Pancreas (tissue), 10 donors: ENCODE results near the gene RAPGEFL1. TPM values are rescaled to one million over a fixed set of nuclear protein-coding genes. Genes with fewer than 3 reads are reported as not detected.
"Not testable (repeated sequence)": the region's sequence is repeated elsewhere in the genome, so short reads cannot be mapped to it uniquely, and the experiment has no call there.

Experiments
- ATAC-seq, 4 donors: fragments of 200-7000 bp; cut with Tn5 transposase; one replicate each; pipeline versions ENCODE4 v1.8.0 to v1.9.1; 2020; ENCODE audit warnings: mild to moderate bottlenecking in 4 of 4, moderate library complexity in 4 of 4
- DNase-seq, 6 donors: peaks; one replicate each; pipeline ENCODE4 v3.0.0-alpha.2; 2020
- FAIRE-seq: peaks from 2 replicates; lab custom pipeline; 2012; peaks lifted over from hg19 to GRCh38; lab: Jason Lieb, UNC
- H3K27ac ChIP-seq, 4 donors: fragments of 200-600 bp; sonication (generic); 1 replicate in 3 of 4; 2 replicates in 1 of 4; pipeline versions ENCODE4 v1.5.0 to v1.8.0; 2020
- H3K27me3 ChIP-seq, 4 donors: fragments of 200-600 bp; one replicate each; pipeline ENCODE4 v1.8.0; 2021
- H3K36me3 ChIP-seq, 3 donors: fragments of 200-600 bp; sonication (generic) in 1 of 3; one replicate each; pipeline versions ENCODE4 v1.5.0 to v1.8.0; 2020 to 2021
- H3K4me1 ChIP-seq, 3 donors: fragments of 200-600 bp; one replicate each; pipeline ENCODE4 v1.8.0; 2021
- H3K4me3 ChIP-seq, 4 donors: fragments of 200-600 bp; sonication (generic) in 2 of 4; one replicate each; pipeline versions ENCODE4 v1.5.0 to v1.8.0; 2020 to 2021
- H3K9me3 ChIP-seq, 4 donors: fragments of 200-600 bp; one replicate each; pipeline ENCODE4 v1.8.0; 2021
- CTCF ChIP-seq, 4 donors: fragments of 200-600 bp; sonication (generic) in 3 of 4; IDR thresholded peaks; one replicate each; pipeline versions ENCODE4 v1.5.0 to v1.8.0; 2021; ENCODE audit warnings: antibody characterized with exemption in 4 of 4
- WGBS, 2 donors: extraction: QIAGEN DNeasy Blood & Tissue Kit; methylation state at CpG; one replicate each; pipeline ENCODE4 v1.1.7; 2013; 5-methylcytosine and 5-hydroxymethylcytosine counted together
- intact Hi-C, 3 donors: fragments of 100-400 bp; cut with DNase I; formaldehyde crosslinking; loops; one replicate each; pipeline versions ENCODE4 v1.11.1 to v1.14.2; 2022
- polyA plus RNA-seq, 2 donors: library from polyadenylated mRNA; stranded (reverse); fragments of 200-250 nt; gene quantifications; one replicate each; pipeline ENCODE4 v1.2.3, GENCODE V29; 2013
- total RNA-seq, 6 donors: library from RNA; stranded (reverse); fragmentation: NEBNext Ultra II Directional in 4 of 6; extraction: Animal tissue kit (Norgen Biotek cat#: 25700) in 4 of 6; gene quantifications; one replicate each; pipeline versions ENCODE4 v1.2.1 to v1.2.4, GENCODE V29; 2021 to 2023
- donor health status: healthy with polysubstance abuse.
- donor health status: DM: no; HTN: no; CAD: no; lungs with moderate emphysema.
- donor health status: DM: no; HTN: no; CAD: no.
- donor health status: control.
- donor health status: control.
- donor health status: Bipolar disorder and iron deficiency.
- donor health status: DM: yes; HTN: yes; CAD: no.
- donor health status: DM: no; HTN: no; CAD: no.
- donor health status: DM: no; HTN: no; CAD: no.
- donor health status: DM: yes; HTN: yes; CAD: no.

The RAPGEFL1 gene
- total and polyA plus RNA-seq, 8 donors = 2.6 to 10.6 (median 4.4) TPM

- ATAC-seq (no peak), FAIRE-seq (no peak), DNase-seq (no peak)
- intact Hi-C loops = no loop called here
- TF ChIP-seq CTCF (IDR thresholded peaks at IDR 0.05) = no peak
- 52 to 57% methylated on average over 3 of the region's 3 CpGs for WGBS, 2 donors
- no peaks in the 10 kb centered on the region for H3K4me1 ChIP-seq
- H3K27me3 ChIP-seq = no peaks in the 10 kb centered on the region
- H3K4me3 ChIP-seq = no peak overlapping the region
- peaks cover 0 to 7% (median 0%) of the 10 kb centered on the region in 3 donors for H3K36me3 ChIP-seq
- no peak overlapping the region for H3K27ac ChIP-seq
- no peaks in the 10 kb centered on the region for H3K9me3 ChIP-seq
Measured at GRCh38 chr17:40230670-40231069, 53.4 kb downstream of the RAPGEFL1 start.

- H3K27ac ChIP-seq, H3K4me1 ChIP-seq, H3K36me3 ChIP-seq, intact Hi-C loops, ATAC-seq, H3K4me3 ChIP-seq, H3K9me3 ChIP-seq, H3K27me3 ChIP-seq, DNase-seq, FAIRE-seq: not testable (repeated sequence)
- 96 to 100% methylated on average over 3 to 4 of the region's 4 CpGs for WGBS, 2 donors
Measured at GRCh38 chr17:40231928-40232327, 54.7 kb downstream of the RAPGEFL1 start.

GRCh38 chr17:40241252-40241834 is 64.1 kb downstream of the RAPGEFL1 start:
- Histone ChIP-seq H3K36me3 (no peaks in the 10 kb centered on the region), H3K27me3 (no peaks in the 10 kb centered on the region), H3K27ac (no peak overlapping the region), H3K4me1 (peaks cover 0 to 11% (median 0%) of the 10 kb centered on the region in 3 donors), H3K9me3 (no peaks in the 10 kb centered on the region), H3K4me3 (no peak overlapping the region)
- no peak for DNase-seq
- no peak for TF ChIP-seq CTCF (IDR thresholded peaks at IDR 0.05)
- 78 to 82% methylated on average over 4 of the region's 4 CpGs for WGBS, 2 donors
- FAIRE-seq = no peak
- intact Hi-C loops = no loop called here
- no peak for ATAC-seq

GRCh38 chr17:40242774-40243173 is 65.5 kb downstream of the RAPGEFL1 start:
- TF ChIP-seq CTCF (IDR thresholded peaks at IDR 0.05) = no peak
- ATAC-seq = no peak
- intact Hi-C loops = no loop called here
- no peak for FAIRE-seq
- Histone ChIP-seq H3K27ac (no peak overlapping the region), H3K27me3 (no peaks in the 10 kb centered on the region), H3K4me3 (no peak overlapping the region), H3K4me1 (peaks cover 0 to 11% (median 0%) of the 10 kb centered on the region in 3 donors), H3K9me3 (no peaks in the 10 kb centered on the region), H3K36me3 (no peaks in the 10 kb centered on the region)
- 84 to 85% methylated on average over 3 of the region's 3 CpGs for WGBS, 2 donors
- no peak for DNase-seq

- peaks cover 0 to 11% (median 0%) of the 10 kb centered on the region in 3 donors for H3K4me1 ChIP-seq
- H3K27ac ChIP-seq = no peak overlapping the region
- H3K4me3 ChIP-seq = no peak overlapping the region
- no peak for TF ChIP-seq CTCF (IDR thresholded peaks at IDR 0.05)
- ATAC-seq (no peak), DNase-seq (no peak), FAIRE-seq (no peak)
- H3K9me3 ChIP-seq = no peaks in the 10 kb centered on the region
- WGBS, 2 donors = 92 to 93% methylated on average over 3 of the region's 3 CpGs
- no peaks in the 10 kb centered on the region for H3K27me3 ChIP-seq
- intact Hi-C loops = no loop called here
- H3K36me3 ChIP-seq = no peaks in the 10 kb centered on the region
Measured at GRCh38 chr17:40243761-40244160, 66.5 kb downstream of the RAPGEFL1 start.
